Central memory CD8-positive, alpha-beta T cell (primary cell): ENCODE measurements around the gene MAX.
A peak's percentile ranks its signal among the peaks of the same experiment; 100 is the strongest.

ENCODE experiments used
- ATAC-seq: fragments of 150-1000 bp; cut with Tn5 transposase; replicated peaks from 2 replicates; pipeline ENCODE4 v1.10.0; 2022; ENCODE audit warnings: mild to moderate bottlenecking, moderate FRiP score, moderate number of reproducible peaks; ENCODE audit not compliant: poor library complexity, severe bottlenecking; ENCODE audit errors: extremely low read depth
- DNase-seq, 2 donors: peaks; one replicate each; pipeline ENCODE4 v3.0.0; 2021; ENCODE audit warnings: low spot score in 2 of 2
- H3K27ac Mint-ChIP-seq: one replicate; pipeline ENCODE4 v1.8.0; 2022; ENCODE audit warnings: low read depth, mild to moderate bottlenecking, moderate library complexity, mixed read lengths
- H3K27me3 Mint-ChIP-seq: one replicate; pipeline ENCODE4 v1.8.0; 2022; ENCODE audit warnings: mixed read lengths
- H3K36me3 Mint-ChIP-seq: one replicate; pipeline ENCODE4 v1.8.0; 2022; ENCODE audit warnings: mild to moderate bottlenecking, moderate library complexity, mixed read lengths; ENCODE audit not compliant: insufficient read depth
- H3K4me1 Mint-ChIP-seq: one replicate; pipeline ENCODE4 v1.8.0; 2022; ENCODE audit warnings: mixed read lengths
- H3K4me3 Mint-ChIP-seq: one replicate; pipeline ENCODE4 v1.8.0; 2022; ENCODE audit warnings: mild to moderate bottlenecking, moderate library complexity, mixed read lengths
- H3K9me3 Mint-ChIP-seq: one replicate; pipeline ENCODE4 v1.8.0; 2022; ENCODE audit warnings: mixed read lengths

The MAX gene

DNA sequence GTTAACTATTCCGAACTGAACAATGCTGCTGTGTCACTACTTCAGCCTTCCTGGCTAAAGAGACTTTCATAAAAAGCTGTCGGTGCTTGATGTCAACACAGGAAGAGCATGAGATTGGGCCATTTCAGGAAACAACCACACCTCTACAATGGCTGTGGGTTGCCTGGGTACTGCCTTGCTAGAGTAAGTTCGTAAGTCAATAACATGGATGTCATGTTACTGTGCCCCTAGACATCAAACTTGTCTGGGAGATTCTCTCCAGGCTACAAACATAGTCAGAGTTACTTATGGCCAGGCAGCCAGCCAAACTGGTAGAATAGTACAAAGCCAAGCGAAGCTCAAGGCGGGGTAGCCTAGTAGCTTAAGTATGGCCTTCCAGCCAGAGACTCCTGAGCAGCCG lies 23.1 kb downstream of the MAX start:
- Mint-ChIP-seq H3K27ac (peak overlapping the region; percentile 29), H3K4me3 (no peak overlapping the region)

GRCh38 chr14:65077318-65077717 lies 25.0 kb downstream of the MAX start:
- DNase-seq, result no peak
- Mint-ChIP-seq H3K4me1 (peaks cover 67% of the 10 kb centered on the region), H3K27ac (no peak overlapping the region), H3K4me3 (peak overlapping the region; percentile 23), H3K27me3 (no peaks in the 10 kb centered on the region), H3K36me3 (peaks cover 69% of the 10 kb centered on the region), H3K9me3 (no peaks in the 10 kb centered on the region)
- ATAC-seq, result no peak

More for the DNA sequence above, 23.1 kb downstream of the MAX start:
- ATAC-seq (peak; percentile 34), DNase-seq (no peak)
- Mint-ChIP-seq H3K36me3 (peaks cover 82% of the 10 kb centered on the region), H3K27me3 (no peaks in the 10 kb centered on the region), H3K4me1 (peaks cover 71% of the 10 kb centered on the region), H3K9me3 (no peaks in the 10 kb centered on the region)

GRCh38 chr14:65075628-65076325 lies 26.5 kb downstream of the MAX start:
- H3K9me3 Mint-ChIP-seq, result no peaks in the 10 kb centered on the region
- H3K27ac Mint-ChIP-seq, result peak overlapping the region; percentile 69
- ATAC-seq (no peak), DNase-seq (no peak)
- H3K4me1 Mint-ChIP-seq, result peaks cover 51% of the 10 kb centered on the region
- H3K27me3 Mint-ChIP-seq, result no peaks in the 10 kb centered on the region
- H3K36me3 Mint-ChIP-seq, result peaks cover 58% of the 10 kb centered on the region
- no peak overlapping the region for H3K4me3 Mint-ChIP-seq

DNA sequence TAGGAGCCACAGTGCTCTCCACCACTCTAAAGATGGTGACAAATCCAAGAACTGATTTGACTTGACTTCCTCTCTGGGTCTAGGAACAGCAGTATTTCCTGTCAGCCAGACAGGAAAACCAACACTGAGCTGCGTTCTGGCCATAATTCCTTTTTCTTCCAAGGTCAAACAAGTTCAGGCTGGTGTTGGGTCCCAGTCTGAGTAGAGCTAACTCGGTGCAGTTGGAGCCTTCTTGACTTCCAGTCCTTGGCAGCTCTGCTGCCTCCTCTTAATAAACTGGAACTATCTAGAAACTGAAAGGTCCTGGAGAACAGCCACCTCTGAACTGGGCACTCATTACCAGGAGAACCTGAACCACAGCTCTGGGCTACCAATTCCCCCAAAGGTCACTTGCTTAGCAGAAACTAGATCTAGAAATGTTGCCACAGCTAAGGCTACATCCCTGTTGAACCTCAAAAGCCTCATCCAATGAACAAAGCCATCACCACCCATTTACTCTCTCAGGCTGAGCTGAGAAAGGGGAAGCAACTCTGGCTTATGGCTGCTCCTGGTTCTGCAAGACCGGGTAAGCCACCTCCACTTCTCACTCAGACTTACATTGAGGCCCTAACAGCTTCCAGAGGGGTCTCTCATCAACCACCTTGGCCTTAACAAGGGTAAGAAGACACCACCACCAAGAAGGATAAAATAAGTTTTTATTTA lies 27.7 kb downstream of the MAX start:
- H3K27ac Mint-ChIP-seq, result peak overlapping the region; percentile 69
- H3K4me3 Mint-ChIP-seq, result no peak overlapping the region
- H3K4me1 Mint-ChIP-seq, result peaks cover 39% of the 10 kb centered on the region

DNA sequence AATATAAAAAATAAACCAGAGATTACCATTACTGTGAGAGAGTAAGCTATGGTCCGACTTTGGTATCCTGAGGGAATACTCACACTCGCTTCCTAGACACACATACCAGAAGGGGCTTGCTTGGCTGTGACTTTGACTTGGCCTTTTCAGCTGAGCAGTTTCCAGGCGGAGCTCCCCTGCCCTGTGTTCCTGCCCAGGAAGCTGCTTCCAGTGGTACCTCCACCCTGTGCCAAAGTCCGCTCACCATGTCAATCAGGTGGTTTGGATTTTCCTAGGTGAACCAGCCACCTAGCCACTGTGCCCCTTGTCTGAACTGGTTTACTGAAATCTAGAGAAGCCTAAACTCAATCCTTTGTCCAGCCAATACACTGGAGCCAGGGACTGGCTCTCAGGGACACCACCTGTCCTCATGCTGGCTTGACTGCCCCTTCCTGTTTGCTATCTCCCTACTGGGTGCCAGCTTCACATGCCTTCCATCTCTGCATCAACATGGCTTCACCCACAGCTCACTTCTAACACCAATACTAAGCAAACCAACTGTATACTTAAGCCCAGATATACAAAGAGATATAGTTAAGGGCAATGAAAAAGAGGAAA lies 28.6 kb downstream of the MAX start:
- H3K27me3 Mint-ChIP-seq, result no peaks in the 10 kb centered on the region
- H3K9me3 Mint-ChIP-seq, result no peaks in the 10 kb centered on the region
- DNase-seq, result no peak
- H3K36me3 Mint-ChIP-seq, result peaks cover 47% of the 10 kb centered on the region
- H3K4me1 Mint-ChIP-seq, result peaks cover 32% of the 10 kb centered on the region
- ATAC-seq, result no peak
- peak overlapping the region; percentile 69 for H3K27ac Mint-ChIP-seq
- H3K4me3 Mint-ChIP-seq, result no peak overlapping the region

More for the DNA sequence above, 27.7 kb downstream of the MAX start:
- Mint-ChIP-seq H3K36me3 (peaks cover 53% of the 10 kb centered on the region), H3K9me3 (no peaks in the 10 kb centered on the region), H3K27me3 (no peaks in the 10 kb centered on the region)
- ATAC-seq, result no peak
- no peak for DNase-seq

DNA sequence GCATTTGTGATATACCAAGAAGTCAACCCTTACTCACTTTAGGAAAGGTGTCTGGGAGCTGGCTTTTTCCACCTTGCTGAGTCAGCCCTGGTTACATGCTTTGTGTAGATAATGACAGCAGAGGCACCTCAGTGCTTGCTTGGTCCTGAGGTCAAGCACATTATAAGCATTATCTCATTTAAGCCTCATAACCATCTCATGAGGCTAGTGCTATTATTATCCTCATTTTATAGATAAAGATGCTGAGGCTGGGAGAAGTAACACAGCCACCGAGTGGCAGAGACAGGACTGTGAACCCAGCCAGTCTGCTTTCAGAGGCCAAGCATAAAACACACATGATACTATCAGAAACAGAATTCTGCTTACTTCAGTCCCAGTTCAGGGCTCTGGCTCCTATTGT lies 29.4 kb downstream of the MAX start:
- Mint-ChIP-seq H3K4me1 (peaks cover 32% of the 10 kb centered on the region), H3K4me3 (no peak overlapping the region), H3K9me3 (no peaks in the 10 kb centered on the region), H3K36me3 (peaks cover 40% of the 10 kb centered on the region), H3K27ac (peak overlapping the region; percentile 38), H3K27me3 (no peaks in the 10 kb centered on the region)
- no peak for ATAC-seq
- DNase-seq, result no peak

DNA sequence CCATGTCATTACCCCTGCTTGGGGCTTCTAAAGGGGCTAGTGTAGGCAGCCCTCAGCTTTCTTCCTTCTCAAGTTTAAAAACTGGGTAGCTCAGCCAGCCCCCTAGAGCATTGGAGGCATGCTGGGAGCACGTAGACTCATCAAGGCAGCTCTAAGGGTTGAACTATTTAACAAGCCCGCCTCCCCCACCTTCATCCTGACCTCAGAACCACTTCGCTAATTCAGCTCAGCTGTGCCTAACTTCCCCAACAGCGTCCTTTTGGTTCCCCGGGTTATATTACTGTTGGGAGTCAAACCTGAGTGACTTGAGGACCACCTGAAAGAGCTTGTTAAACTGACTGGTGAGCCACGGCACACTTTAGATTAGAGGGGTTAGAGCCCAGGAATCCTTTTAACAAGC lies 30.1 kb downstream of the MAX start:
- no peak for DNase-seq
- Mint-ChIP-seq H3K4me3 (no peak overlapping the region), H3K9me3 (no peaks in the 10 kb centered on the region), H3K4me1 (peaks cover 32% of the 10 kb centered on the region), H3K27ac (no peak overlapping the region), H3K36me3 (peaks cover 34% of the 10 kb centered on the region), H3K27me3 (no peaks in the 10 kb centered on the region)
- ATAC-seq, result no peak

- Mint-ChIP-seq H3K27ac (no peak overlapping the region), H3K36me3 (peaks cover 29% of the 10 kb centered on the region), H3K4me3 (no peak overlapping the region), H3K27me3 (no peaks in the 10 kb centered on the region), H3K9me3 (no peaks in the 10 kb centered on the region), H3K4me1 (peaks cover 32% of the 10 kb centered on the region)
- ATAC-seq, result no peak
- DNase-seq, result no peak
These were observed 30.8 kb downstream of the MAX start for GRCh38 chr14:65071544-65071943.

- H3K27ac Mint-ChIP-seq, result no peak overlapping the region
- peaks cover 27% of the 10 kb centered on the region for H3K36me3 Mint-ChIP-seq
- H3K27me3 Mint-ChIP-seq, result no peaks in the 10 kb centered on the region
- no peak for ATAC-seq
- H3K9me3 Mint-ChIP-seq, result no peaks in the 10 kb centered on the region
- H3K4me3 Mint-ChIP-seq, result no peak overlapping the region
- peaks cover 24% of the 10 kb centered on the region for H3K4me1 Mint-ChIP-seq
- no peak for DNase-seq
These were observed 31.8 kb downstream of the MAX start for GRCh38 chr14:65070471-65070976.

- Mint-ChIP-seq H3K36me3 (peaks cover 25% of the 10 kb centered on the region), H3K9me3 (no peaks in the 10 kb centered on the region), H3K27ac (no peak overlapping the region), H3K4me3 (no peak overlapping the region), H3K4me1 (peaks cover 18% of the 10 kb centered on the region), H3K27me3 (no peaks in the 10 kb centered on the region)
- DNase-seq (no peak), ATAC-seq (no peak)
These were observed 32.4 kb downstream of the MAX start for GRCh38 chr14:65069874-65070413.

- ATAC-seq (no peak), DNase-seq (no peak)
- Mint-ChIP-seq H3K4me3 (no peak overlapping the region), H3K4me1 (no peaks in the 10 kb centered on the region), H3K27ac (no peak overlapping the region), H3K9me3 (no peaks in the 10 kb centered on the region), H3K36me3 (peaks cover 24% of the 10 kb centered on the region), H3K27me3 (no peaks in the 10 kb centered on the region)
These were observed 36.6 kb downstream of the MAX start for GRCh38 chr14:65065719-65066118.

- H3K27ac Mint-ChIP-seq, result no peak overlapping the region
These were observed 39.9 kb downstream of the MAX start for GRCh38 chr14:65062096-65063075.

More at GRCh38 chr14:65062096-65063075, 39.9 kb downstream of the MAX start:
- peaks cover 25% of the 10 kb centered on the region for H3K36me3 Mint-ChIP-seq
- no peaks in the 10 kb centered on the region for H3K27me3 Mint-ChIP-seq
- H3K9me3 Mint-ChIP-seq, result no peaks in the 10 kb centered on the region
- DNase-seq, result no peak
- H3K4me3 Mint-ChIP-seq, result no peak overlapping the region
- ATAC-seq, result no peak
- no peaks in the 10 kb centered on the region for H3K4me1 Mint-ChIP-seq
